Measurements from ENCODE around the gene ZNF593.

DNA sequence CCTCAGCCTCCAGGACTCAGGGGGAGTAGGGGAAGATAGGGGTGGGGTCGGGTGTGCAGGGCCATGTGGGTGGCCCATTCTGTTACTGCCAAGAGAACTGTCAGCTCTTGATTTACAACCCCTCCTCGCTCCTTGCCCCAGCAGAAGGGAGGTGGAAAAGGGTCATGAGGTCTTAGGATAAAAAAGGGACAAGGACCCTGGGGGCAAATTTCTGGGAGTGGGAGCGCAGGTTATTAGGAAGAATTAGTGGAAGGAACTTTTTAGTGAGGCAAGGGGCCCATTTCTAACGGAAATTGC is 10.0 kb upstream of the ZNF593 start:
- TF ChIP-seq TAF1 (IDR thresholded peaks at IDR 0.05; ENCODE audit: borderline replicate concordance, low read depth, low read length) (no peak), EP300 (IDR thresholded peaks at IDR 0.05; ENCODE audit: borderline replicate concordance in 1 of 2, low read depth in 1 of 2, low read length in 1 of 2) (no peak), TCF12 (IDR thresholded peaks at IDR 0.05) (no peak), TEAD4 (IDR thresholded peaks at IDR 0.05; ENCODE audit: borderline replicate concordance, insufficient read depth) (no peak), POLR2AphosphoS5 (IDR thresholded peaks at IDR 0.05; ENCODE audit: low read depth, low read length) (no peak), RAD21 (IDR thresholded peaks at IDR 0.05; ENCODE audit: low read length) (no peak), RCOR1 (IDR thresholded peaks at IDR 0.05; ENCODE audit: low read length) (no peak), SIN3A (IDR thresholded peaks at IDR 0.05; ENCODE audit: borderline replicate concordance, low read depth, low read length) (no peak), EZH2phosphoT487 (IDR thresholded peaks at IDR 0.05; ENCODE audit: borderline replicate concordance, low read depth) (no peak), RFX5 (IDR thresholded peaks at IDR 0.05; ENCODE audit: low read length) (no peak)
- TF ChIP-seq, protein P1, sequence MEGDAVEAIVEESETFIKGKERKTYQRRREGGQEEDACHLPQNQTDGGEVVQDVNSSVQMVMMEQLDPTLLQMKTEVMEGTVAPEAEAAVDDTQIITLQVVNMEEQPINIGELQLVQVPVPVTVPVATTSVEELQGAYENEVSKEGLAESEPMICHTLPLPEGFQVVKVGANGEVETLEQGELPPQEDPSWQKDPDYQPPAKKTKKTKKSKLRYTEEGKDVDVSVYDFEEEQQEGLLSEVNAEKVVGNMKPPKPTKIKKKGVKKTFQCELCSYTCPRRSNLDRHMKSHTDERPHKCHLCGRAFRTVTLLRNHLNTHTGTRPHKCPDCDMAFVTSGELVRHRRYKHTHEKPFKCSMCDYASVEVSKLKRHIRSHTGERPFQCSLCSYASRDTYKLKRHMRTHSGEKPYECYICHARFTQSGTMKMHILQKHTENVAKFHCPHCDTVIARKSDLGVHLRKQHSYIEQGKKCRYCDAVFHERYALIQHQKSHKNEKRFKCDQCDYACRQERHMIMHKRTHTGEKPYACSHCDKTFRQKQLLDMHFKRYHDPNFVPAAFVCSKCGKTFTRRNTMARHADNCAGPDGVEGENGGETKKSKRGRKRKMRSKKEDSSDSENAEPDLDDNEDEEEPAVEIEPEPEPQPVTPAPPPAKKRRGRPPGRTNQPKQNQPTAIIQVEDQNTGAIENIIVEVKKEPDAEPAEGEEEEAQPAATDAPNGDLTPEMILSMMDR (IDR thresholded peaks at IDR 0.05), result no peak
- TF ChIP-seq, protein P2, sequence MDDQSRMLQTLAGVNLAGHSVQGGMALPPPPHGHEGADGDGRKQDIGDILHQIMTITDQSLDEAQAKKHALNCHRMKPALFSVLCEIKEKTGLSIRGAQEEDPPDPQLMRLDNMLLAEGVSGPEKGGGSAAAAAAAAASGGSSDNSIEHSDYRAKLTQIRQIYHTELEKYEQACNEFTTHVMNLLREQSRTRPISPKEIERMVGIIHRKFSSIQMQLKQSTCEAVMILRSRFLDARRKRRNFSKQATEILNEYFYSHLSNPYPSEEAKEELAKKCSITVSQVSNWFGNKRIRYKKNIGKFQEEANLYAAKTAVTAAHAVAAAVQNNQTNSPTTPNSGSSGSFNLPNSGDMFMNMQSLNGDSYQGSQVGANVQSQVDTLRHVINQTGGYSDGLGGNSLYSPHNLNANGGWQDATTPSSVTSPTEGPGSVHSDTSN (IDR thresholded peaks at IDR 0.05), result no peak
- TF ChIP-seq, protein P3, sequence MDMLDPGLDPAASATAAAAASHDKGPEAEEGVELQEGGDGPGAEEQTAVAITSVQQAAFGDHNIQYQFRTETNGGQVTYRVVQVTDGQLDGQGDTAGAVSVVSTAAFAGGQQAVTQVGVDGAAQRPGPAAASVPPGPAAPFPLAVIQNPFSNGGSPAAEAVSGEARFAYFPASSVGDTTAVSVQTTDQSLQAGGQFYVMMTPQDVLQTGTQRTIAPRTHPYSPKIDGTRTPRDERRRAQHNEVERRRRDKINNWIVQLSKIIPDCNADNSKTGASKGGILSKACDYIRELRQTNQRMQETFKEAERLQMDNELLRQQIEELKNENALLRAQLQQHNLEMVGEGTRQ (IDR thresholded peaks at IDR 0.05; ENCODE audit: borderline replicate concordance, low read depth, low read length), result no peak

All from SK-N-SH (cell line).